CD4-positive, alpha-beta T cell treated with Interleukin-6 for 4 hours (primary cell): Measurements from ENCODE around the gene CBLB.

ENCODE experiments used
- DNase-seq: peaks from one replicate; pipeline ENCODE4 v3.0.0-alpha.2; 2020; ENCODE audit warnings: mixed read lengths

The CBLB gene

DNA sequence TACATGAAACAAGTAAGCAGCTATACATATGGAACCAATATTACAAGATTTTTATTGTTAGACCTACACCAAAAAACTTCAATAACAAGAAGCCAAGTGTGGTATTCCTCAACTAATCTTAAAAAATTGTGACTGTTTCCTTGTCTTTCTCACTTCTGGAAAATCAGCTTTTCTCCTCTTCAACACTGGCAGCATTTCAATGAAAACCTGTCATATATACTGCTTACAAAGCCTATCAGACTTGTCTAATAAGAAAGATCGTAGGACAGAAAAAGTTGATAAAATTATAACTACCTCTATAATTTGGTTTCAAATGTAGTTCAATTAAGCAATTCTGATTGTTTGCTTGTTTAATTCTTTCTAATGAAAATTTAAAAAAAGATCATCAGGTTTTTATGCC is 55.1 kb downstream of the CBLB start:
- no peak for DNase-seq

GRCh38 chr3:105812194-105812586 is 56.6 kb downstream of the CBLB start:
- no peak for DNase-seq

- DNase-seq, result no peak
Observed at GRCh38 chr3:105811518-105812193, 57.2 kb downstream of the CBLB start.

DNA sequence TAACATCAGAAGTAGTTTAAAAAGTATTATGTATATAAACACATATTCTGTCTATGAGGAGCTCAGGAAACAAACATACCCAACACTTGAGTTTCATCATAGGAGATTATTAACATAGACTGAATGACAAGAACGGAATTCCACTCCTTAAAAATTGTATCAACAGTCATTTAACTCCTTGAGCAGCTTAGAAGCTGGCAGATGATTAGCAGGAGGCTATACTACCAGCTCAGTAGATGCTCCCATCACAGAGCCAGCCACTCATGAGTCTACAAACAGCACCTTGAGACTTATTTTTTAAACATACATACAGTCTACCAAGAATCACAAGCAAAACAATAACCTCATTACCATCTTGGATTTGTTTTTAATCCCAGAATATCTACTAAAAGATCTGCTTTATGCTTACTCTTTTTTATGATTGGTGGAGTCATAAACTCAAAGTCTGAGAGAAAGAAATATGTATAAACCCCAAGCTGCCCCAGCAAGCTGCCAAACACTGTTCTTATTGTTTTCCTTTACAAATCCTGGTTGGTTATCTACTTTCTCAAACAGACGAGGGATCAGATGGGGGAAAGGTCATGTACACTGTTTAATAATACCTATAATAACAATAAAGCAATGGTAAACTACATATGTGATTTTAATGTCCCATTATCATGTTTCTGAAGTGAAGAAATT is 59.5 kb downstream of the CBLB start:
- no peak for DNase-seq

DNA sequence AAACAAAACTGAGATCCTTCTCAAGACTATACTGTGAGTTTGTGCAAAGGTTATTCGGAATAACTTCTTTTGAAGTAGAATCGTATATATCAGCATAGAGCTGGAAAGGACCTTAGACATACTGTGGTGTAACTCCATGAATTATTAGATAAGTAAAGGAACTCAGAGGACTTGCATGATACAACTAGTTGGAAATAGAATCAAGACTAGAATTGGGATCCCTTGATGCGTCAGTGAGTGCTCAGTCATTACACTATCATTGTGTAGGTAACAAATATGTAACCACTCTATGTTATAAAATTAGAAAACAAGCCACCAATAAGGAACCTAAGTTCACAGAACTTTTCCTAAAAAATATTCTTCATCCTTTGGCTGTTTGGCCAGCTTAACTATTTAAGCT is 61.1 kb downstream of the CBLB start:
- no peak for DNase-seq

DNA sequence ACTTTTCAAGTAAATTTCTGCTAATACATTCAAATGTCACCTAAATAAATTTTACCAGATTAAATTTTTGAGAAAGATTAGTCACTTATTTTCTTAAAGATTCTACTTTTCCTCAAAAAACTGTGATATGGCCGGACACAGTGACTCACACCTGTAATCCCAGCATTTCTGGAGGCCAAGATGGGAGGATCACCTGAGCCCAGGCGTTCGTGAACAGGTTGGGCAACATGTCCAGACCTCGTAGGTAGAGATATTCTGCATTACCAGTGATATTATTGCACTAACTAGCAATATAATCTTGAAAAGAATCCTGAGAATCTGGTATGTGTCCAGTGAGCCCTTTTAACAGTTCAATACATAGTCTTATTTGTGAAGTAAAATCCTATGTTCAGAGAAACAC is 61.7 kb downstream of the CBLB start:
- DNase-seq, result no peak

- DNase-seq, result peak; percentile 42
Observed at GRCh38 chr3:105806359-105806758, 62.5 kb downstream of the CBLB start.

- no peak for DNase-seq
Observed at GRCh38 chr3:105805404-105805803, 63.4 kb downstream of the CBLB start.

DNA sequence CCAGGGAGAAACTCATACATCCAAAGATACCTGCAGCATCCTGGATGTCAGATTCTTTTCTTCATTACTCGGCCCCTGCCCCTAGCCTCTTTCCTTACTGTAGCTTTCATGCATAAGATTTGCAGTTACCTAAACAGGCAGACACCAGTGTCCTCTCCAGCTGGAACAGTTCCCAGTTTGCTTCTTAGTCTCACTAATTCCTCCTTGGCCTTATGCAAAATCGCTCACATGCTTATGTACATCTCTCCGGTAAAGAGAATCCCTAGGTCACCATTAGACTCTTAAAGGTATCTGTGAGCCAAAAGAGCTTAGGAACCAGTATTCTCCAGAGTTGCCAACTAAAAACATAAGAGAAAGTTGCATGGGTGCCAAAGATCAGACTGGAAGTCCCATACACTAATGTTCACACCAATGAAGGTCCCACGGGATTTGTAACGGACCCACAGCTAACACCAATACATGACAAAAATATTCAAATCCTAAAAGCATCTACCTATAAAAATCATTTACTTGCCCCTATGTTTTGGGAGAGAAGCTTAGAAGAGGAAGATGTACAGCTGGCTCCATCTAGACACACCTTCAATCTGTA is 66.6 kb downstream of the CBLB start:
- no peak for DNase-seq

DNA sequence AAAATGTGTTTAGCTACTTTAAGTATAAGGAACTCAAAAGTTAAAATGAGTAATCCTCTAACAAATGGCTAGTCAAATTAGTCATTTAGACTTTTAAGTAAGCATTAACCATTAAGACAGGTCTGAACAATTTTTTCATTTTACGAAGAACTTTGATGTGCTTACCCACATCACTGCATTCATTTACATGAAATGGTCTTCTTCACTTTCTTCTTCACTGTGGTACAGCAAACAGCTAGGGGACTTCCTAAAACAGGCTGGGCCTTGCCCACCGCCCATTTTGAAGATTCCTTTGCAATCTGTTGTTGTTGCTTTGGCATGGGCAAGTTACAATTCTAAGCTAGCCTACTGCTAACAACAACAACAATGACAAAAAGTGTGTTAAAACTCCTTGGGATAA is 67.4 kb downstream of the CBLB start:
- no peak for DNase-seq

DNA sequence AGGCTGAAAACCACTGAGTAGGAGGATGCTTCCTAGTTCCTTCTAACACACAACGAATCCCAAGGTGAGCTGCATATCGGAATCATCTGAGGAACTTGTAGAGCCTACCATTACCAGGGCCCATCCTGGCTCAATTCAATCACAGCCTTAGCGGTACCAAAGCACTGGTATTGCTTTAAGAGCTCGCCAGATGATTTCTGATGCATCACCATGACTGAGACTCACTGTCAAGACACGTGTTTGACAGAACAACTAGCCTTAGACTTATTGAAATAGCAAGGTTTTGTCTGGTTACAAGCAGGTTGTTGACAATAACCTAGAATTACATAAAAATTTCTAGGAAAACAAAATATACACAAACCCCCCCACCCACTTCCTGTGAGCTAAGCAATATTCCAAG is 68.5 kb downstream of the CBLB start:
- DNase-seq, result no peak

DNA sequence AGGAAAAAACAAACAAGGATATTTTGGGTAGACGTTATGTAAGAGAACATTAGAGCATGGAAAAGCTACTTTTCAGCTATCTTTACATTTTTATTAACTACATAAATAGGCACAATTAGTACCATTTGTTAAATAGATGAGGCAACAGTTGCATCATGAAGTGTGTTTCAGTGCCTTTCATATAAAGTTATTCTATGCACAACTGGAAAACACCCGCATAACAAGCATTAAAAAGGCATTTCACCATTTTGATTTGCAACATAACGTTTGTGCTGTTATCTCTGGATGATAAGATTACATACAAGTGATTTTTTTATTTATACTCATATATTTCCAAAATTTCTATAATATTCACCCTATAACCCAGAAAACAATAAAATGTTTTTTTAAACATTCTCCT is 69.5 kb downstream of the CBLB start:
- DNase-seq, result no peak

DNA sequence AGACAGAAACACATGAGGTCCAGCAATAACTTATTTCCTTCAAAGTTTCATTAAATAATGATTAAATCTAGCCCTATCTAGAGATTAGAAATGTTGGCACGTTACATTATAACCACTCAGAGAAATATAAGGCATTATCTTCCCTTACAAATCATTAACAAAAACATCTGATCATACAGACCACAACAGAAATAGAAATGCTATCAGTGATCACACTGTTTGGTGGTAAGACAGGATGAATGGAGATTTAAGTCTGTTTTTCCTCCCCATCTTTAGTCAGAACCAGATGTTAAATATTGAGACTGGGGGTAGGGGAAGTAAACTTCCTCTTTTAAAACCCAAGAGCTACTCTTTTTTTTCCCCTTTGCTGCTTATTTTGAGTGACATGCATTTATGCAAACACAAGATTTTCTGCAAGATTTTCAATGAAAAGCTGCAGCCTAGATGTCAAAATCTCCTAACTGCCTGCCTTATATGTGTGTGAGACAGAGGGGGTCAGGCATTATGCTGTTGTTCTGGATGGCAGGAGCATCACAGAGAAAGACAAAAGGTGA is 70.4 kb downstream of the CBLB start:
- no peak for DNase-seq

GRCh38 chr3:105793040-105793439 is 75.8 kb downstream of the CBLB start:
- DNase-seq, result no peak

GRCh38 chr3:105791919-105792786 is 76.7 kb downstream of the CBLB start:
- DNase-seq, result no peak

GRCh38 chr3:105791131-105791530 is 77.7 kb downstream of the CBLB start:
- no peak for DNase-seq

DNA sequence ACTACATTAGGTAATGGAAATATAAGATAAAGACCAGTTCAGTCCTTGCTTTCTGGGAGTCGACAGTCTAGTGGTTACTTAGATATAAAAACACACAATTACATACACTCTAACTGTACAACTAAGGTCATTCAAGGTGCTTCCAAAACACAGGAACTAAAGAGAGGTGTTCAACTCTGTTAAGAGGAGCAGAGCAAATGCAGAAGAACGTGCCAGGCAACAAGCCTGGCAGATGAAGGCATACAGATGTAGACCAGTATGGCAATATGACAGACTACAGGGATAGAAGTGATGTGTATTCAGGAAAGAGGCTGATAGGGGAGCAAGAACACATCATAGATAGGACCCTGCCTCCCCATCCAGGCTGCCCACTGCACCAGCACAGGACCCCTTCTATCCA is 78.3 kb downstream of the CBLB start:
- no peak for DNase-seq

DNA sequence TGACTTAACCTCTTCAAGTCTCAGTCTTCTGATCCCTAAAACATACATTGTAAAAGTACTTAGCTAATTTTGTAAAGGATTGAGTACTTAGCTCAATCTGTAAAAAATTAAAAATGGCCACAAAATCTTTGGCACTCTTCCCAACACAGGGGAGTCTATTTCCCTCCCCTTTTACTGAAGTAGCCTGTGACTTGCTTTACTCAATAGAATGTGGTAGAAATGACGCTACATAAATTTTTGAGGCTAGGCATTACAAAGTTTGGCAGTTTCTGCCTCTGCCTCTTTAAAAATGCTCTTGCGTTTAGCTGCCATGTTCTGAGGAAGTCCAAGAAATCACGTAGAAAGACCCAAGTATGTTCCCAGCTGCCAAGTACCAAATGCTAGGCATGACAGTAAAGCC is 80.2 kb downstream of the CBLB start:
- no peak for DNase-seq

DNA sequence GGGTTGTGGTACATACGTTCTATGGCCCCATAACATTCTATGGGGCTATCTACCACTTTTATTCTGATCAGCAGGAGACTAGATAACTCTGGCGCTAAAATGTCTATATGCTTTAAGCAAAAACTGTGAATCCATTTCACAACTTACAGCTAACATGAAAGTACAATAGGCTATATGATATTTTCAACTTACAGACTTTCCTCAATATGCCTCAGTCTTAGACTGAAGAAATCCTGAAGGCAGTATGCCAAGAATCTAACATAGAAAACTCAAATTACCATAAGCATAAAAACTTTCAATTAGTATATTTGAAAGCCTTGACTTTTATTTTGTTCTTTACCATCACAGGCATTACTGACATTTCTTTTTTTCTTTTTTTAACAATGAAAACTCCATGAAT is 81.4 kb downstream of the CBLB start:
- no peak for DNase-seq

DNA sequence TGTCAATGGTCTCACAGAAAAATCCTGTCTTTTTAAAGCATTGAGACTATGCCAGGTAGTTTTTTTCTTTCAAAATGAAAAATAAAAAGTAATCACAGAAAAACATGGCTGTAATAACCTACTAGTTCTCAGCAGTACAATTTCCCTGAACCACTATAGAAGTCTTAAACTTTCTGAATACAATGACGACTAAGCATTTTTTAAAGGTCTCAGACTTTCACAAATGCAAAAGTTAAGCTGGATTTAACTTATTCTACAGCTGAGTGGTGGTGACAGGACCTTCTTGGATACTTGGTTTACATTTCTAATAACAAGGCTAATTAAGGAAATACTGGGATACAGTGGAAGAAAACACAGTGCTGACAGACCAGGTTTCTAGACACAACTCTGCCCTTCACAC is 81.8 kb downstream of the CBLB start:
- no peak for DNase-seq

DNA sequence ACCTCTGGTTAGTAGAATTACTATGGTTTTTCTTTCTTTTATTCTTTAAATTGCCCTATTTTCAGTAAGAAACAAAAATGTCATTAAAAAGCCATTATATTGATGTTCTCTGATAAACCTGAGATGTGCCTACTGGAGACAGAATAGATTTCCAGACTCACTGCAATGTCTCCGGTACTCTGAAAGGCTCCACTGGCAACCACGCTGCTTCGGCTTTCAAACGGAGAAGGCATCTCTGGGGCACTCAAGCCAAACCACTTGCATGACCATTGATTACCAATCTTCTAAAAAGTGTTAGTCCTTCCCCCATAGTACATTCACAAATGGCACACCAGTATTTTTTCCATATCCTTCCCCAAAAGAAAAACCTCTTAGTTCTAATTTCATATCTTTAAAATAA is 82.6 kb downstream of the CBLB start:
- DNase-seq, result no peak

GRCh38 chr3:105785803-105786202 is 83.0 kb downstream of the CBLB start:
- DNase-seq, result no peak

- DNase-seq, result no peak
Observed at GRCh38 chr3:105783631-105784030, 85.2 kb downstream of the CBLB start.
